Measurements from ENCODE around the gene GGN.

DNA sequence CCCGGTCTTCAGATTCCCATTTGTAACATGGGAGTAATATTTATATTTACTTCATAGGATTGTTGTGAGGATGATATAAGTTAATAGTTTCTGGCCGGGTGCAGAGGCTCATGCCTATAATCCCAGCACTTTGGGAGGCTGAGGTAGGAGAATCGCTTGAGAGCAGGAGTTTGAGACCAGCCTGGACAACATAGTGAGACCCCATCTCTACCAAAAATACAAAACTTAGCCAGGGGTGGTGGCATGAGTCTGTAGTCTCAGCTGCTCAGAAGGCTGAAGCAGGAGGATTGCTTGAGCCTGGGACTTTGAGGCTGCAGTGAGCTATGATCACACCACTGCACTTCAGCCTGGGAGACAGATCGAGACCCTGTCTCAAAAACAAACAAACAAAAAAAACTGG is 41.0 kb downstream of the GGN start:
- TF ChIP-seq, protein P1, sequence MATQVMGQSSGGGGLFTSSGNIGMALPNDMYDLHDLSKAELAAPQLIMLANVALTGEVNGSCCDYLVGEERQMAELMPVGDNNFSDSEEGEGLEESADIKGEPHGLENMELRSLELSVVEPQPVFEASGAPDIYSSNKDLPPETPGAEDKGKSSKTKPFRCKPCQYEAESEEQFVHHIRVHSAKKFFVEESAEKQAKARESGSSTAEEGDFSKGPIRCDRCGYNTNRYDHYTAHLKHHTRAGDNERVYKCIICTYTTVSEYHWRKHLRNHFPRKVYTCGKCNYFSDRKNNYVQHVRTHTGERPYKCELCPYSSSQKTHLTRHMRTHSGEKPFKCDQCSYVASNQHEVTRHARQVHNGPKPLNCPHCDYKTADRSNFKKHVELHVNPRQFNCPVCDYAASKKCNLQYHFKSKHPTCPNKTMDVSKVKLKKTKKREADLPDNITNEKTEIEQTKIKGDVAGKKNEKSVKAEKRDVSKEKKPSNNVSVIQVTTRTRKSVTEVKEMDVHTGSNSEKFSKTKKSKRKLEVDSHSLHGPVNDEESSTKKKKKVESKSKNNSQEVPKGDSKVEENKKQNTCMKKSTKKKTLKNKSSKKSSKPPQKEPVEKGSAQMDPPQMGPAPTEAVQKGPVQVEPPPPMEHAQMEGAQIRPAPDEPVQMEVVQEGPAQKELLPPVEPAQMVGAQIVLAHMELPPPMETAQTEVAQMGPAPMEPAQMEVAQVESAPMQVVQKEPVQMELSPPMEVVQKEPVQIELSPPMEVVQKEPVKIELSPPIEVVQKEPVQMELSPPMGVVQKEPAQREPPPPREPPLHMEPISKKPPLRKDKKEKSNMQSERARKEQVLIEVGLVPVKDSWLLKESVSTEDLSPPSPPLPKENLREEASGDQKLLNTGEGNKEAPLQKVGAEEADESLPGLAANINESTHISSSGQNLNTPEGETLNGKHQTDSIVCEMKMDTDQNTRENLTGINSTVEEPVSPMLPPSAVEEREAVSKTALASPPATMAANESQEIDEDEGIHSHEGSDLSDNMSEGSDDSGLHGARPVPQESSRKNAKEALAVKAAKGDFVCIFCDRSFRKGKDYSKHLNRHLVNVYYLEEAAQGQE (IDR thresholded peaks at IDR 0.05; ENCODE audit: low read depth, low read length) = no peak
- TF ChIP-seq, protein P2, sequence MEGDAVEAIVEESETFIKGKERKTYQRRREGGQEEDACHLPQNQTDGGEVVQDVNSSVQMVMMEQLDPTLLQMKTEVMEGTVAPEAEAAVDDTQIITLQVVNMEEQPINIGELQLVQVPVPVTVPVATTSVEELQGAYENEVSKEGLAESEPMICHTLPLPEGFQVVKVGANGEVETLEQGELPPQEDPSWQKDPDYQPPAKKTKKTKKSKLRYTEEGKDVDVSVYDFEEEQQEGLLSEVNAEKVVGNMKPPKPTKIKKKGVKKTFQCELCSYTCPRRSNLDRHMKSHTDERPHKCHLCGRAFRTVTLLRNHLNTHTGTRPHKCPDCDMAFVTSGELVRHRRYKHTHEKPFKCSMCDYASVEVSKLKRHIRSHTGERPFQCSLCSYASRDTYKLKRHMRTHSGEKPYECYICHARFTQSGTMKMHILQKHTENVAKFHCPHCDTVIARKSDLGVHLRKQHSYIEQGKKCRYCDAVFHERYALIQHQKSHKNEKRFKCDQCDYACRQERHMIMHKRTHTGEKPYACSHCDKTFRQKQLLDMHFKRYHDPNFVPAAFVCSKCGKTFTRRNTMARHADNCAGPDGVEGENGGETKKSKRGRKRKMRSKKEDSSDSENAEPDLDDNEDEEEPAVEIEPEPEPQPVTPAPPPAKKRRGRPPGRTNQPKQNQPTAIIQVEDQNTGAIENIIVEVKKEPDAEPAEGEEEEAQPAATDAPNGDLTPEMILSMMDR (IDR thresholded peaks at IDR 0.05) = no peak
- TF ChIP-seq JUND (IDR thresholded peaks at IDR 0.05) = no peak
- TF ChIP-seq, protein P3, sequence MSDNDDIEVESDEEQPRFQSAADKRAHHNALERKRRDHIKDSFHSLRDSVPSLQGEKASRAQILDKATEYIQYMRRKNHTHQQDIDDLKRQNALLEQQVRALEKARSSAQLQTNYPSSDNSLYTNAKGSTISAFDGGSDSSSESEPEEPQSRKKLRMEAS (IDR thresholded peaks at IDR 0.05; ENCODE audit: low read depth) = no peak
- TF ChIP-seq RAD21 (IDR thresholded peaks at IDR 0.05; ENCODE audit: low read length) = no peak
- TF ChIP-seq NRF1 (IDR thresholded peaks at IDR 0.05; ENCODE audit: low read depth, low read length) = no peak
- no peak for TF ChIP-seq YY1 (IDR thresholded peaks at IDR 0.05; ENCODE audit: low read depth)
- TF ChIP-seq SIN3A (IDR thresholded peaks at IDR 0.05; ENCODE audit: borderline replicate concordance, low read depth, low read length) = no peak

All from SK-N-SH (cell line).